GM12878 (cell line): ENCODE results near the gene GABRB1. TPM values are rescaled to one million over a fixed set of nuclear protein-coding genes. Genes with fewer than 3 reads are reported as not detected.
A peak's percentile ranks its signal among the peaks of the same experiment; 100 is the strongest.

ENCODE experiments used
- ATAC-seq: fragments of 200-7000 bp; cut with Tn5 transposase; 3 replicates; pipeline ENCODE4 v1.9.1; 2020; ENCODE audit warnings: mild to moderate bottlenecking, moderate library complexity
- BruUV-seq: library from RNA; stranded (reverse); fragments of 400-500 nt; replicated peaks from 2 replicates; lab custom pipeline; 2021; lab: Mats Ljungman, UMichigan
- CTCF ChIA-PET: fragments of 300-600 bp; sonication (Branson Sonifier 250); formaldehyde crosslinking; extraction: SDS; loops from one replicate; lab custom pipeline; 2021; ENCODE audit warnings: inconsistent platforms; lab: Yijun Ruan, JAX
- POLR2A ChIA-PET: fragments of 350-600 bp; formaldehyde crosslinking; extraction: SDS; loops from one replicate; lab custom pipeline; 2021; ENCODE audit warnings: inconsistent platforms; lab: Charles Lee
- RAD21 ChIA-PET: fragments of 300-600 bp; sonication (Branson Sonifier 250); formaldehyde crosslinking; loops from one replicate; lab custom pipeline; 2023; ENCODE audit warnings: antibody characterized with exemption; ENCODE audit not compliant: unreplicated experiment; lab: Charles Lee
- SMC1A ChIA-PET: fragments of 300-600 bp; sonication (Branson Sonifier 250); formaldehyde crosslinking; loops from one replicate; lab custom pipeline; 2023; ENCODE audit not compliant: unreplicated experiment, uncharacterized antibody; lab: Charles Lee
- DNase-seq: peaks from one replicate; pipeline ENCODE4 v3.0.0-alpha.2; 2011; ENCODE audit warnings: low read depth, low spot score
- FAIRE-seq: peaks from 3 replicates; lab custom pipeline; 2011; peaks lifted over from hg19 to GRCh38; lab: Jason Lieb, UNC
- H2AFZ ChIP-seq: 2 replicates; pipeline ENCODE4 v1.6.0; 2011; ENCODE audit warnings: low read depth, low read length, control low read depth; ENCODE audit not compliant: control insufficient read depth
- H3K27ac ChIP-seq: 2 replicates; pipeline ENCODE4 v1.5.1; 2011; ENCODE audit warnings: control low read depth; ENCODE audit not compliant: control insufficient read depth, insufficient read depth
- H3K27me3 ChIP-seq, 2 experiments: replicated peaks in 1 of 2; 2 replicates each; pipeline versions ENCODE4 v1.6.0 to v1.6.1; 2011; ENCODE audit warnings: low read length in 1 of 2; ENCODE audit not compliant: control insufficient read depth in 2 of 2, insufficient read depth in 2 of 2
- H3K36me3 ChIP-seq, 2 experiments: 2 replicates each; pipeline ENCODE4 v1.5.1; 2011; ENCODE audit warnings: low read length in 1 of 2; ENCODE audit not compliant: control insufficient read depth in 2 of 2, insufficient read depth in 2 of 2
- H3K4me1 ChIP-seq: 2 replicates; pipeline ENCODE4 v1.6.1; 2011; ENCODE audit warnings: mild to moderate bottlenecking, low read length, moderate library complexity, mixed read lengths; ENCODE audit not compliant: control insufficient read depth, insufficient read depth
- H3K4me2 ChIP-seq: 2 replicates; pipeline ENCODE4 v1.6.0; 2011; ENCODE audit warnings: control low read depth; ENCODE audit not compliant: control insufficient read depth, insufficient read depth
- H3K4me3 ChIP-seq: fragments of 200-600 bp; sonication (generic); 2 replicates; pipeline ENCODE4 v1.5.1; 2016
- H3K79me2 ChIP-seq: 2 replicates; pipeline ENCODE4 v1.6.0; 2011; ENCODE audit warnings: low read length; ENCODE audit not compliant: control insufficient read depth, insufficient read depth
- H3K9ac ChIP-seq: 2 replicates; pipeline ENCODE4 v1.8.0; 2011; ENCODE audit warnings: low read length, control low read depth, mixed read lengths; ENCODE audit not compliant: control insufficient read depth, insufficient read depth
- H3K9me3 ChIP-seq: replicated peaks from 3 replicates; pipeline ENCODE4 v1.5.1; 2011; ENCODE audit warnings: mild to moderate bottlenecking, low read length; ENCODE audit not compliant: control insufficient read depth, insufficient read depth
- H4K20me1 ChIP-seq: 2 replicates; pipeline ENCODE4 v1.6.0; 2011; ENCODE audit not compliant: control insufficient read depth, insufficient read depth
- HDAC2 ChIP-seq: fragments of 200-600 bp; sonication (generic); IDR thresholded peaks from 2 replicates; pipeline ENCODE4 v1.6.1; 2017
- MTA2 ChIP-seq: fragments of 450-650 bp; IDR thresholded peaks from 2 replicates; pipeline ENCODE4 v1.6.1; 2016; ENCODE audit warnings: low read depth, mild to moderate bottlenecking, moderate library complexity
- NFIC ChIP-seq: IDR thresholded peaks from 2 replicates; pipeline ENCODE4 v1.6.1; 2012; ENCODE audit warnings: low read depth, mild to moderate bottlenecking, inconsistent platforms, low read length, moderate library complexity
- ZNF384 ChIP-seq: IDR thresholded peaks from 2 replicates; pipeline ENCODE4 v1.6.1; 2012; ENCODE audit warnings: low read depth, mild to moderate bottlenecking, low read length, improper control_type of control experiment, borderline replicate concordance
- WGBS: methylation state at CpG from one replicate; pipeline ENCODE4 v1.1.6; 2016; ENCODE audit warnings: low lambda C conversion rate; ENCODE audit not compliant: insufficient replicate concordance, insufficient coverage; ENCODE audit errors: missing lambda C conversion rate; 5-methylcytosine and 5-hydroxymethylcytosine counted together
- in situ Hi-C: fragments of 300-500 bp; cut with MboI; formaldehyde crosslinking; loops from 9 replicates; pipeline ENCODE4 v1.14.3; 2018; ENCODE audit warnings: mixed read lengths
- intact Hi-C: fragments of 100-400 bp; cut with micrococcal nuclease; formaldehyde crosslinking; loops from one replicate; pipeline ENCODE4 v1.14.2; 2022; ENCODE audit not compliant: unreplicated experiment
- polyA plus RNA-seq, 11 experiments: library from polyadenylated mRNA; depleted of rRNA in 4 of 11; unstranded in 6 of 11; stranded (reverse) in 5 of 11; fragments of >200 nt; fragmentation: Nextera tagmentation in 4 of 11; fragmentation: Illumina TruSeq in 1 of 11; extraction: Ambion mirVana in 4 of 11; extraction: Trizol in 1 of 11; gene quantifications; 1 replicate in 1 of 11; 2 replicates in 10 of 11; pipeline versions ENCODE4 v1.2.1 to v1.2.3, GENCODE V29; 2011 to 2016; ENCODE audit warnings: inconsistent platforms in 2 of 11, missing spikeins in 2 of 11, low read depth in 1 of 11
- total RNA-seq, 4 experiments: library from RNA; depleted of rRNA in 3 of 4; stranded (reverse); fragments of >200 nt in 3 of 4; fragmentation: Illumina TruSeq in 1 of 4; extraction: Trizol in 1 of 4; gene quantifications; 2 replicates each; pipeline versions ENCODE4 v1.2.1 to v1.2.3, GENCODE V29; 2013 to 2021

The GABRB1 gene
- total and polyA plus RNA-seq, 10 of the 15 experiments (the other 5 are each of a cell fraction or from before 2014, with no cell fraction given): 0.13 to 0.92 TPM; not detected in 8

- WGBS: 2% methylated on average over 3 of the region's 3 CpGs
- H3K4me2 ChIP-seq: no peak overlapping the region
- no TSS peak for BruUV-seq
- DNase-seq (no peak), ATAC-seq (no peak), FAIRE-seq (no peak)
- H3K9me3 ChIP-seq: no peaks in the 10 kb centered on the region
- ChIA-PET SMC1A (interaction anchor here (2.6 kb wide), 1 partner anchor 10 kb away, joined by 8 read pairs; no protein-coding TSS in a partner anchor), POLR2A (no interaction called here), RAD21 (no interaction called here), CTCF (no interaction called here)
- no peak overlapping the region for H2AFZ ChIP-seq
- no peak overlapping the region for H3K4me3 ChIP-seq
- H3K79me2 ChIP-seq: no peaks in the 10 kb centered on the region
- H3K27ac ChIP-seq: no peak overlapping the region
- no peaks in the 10 kb centered on the region for H3K4me1 ChIP-seq
- no peak overlapping the region for H3K9ac ChIP-seq
- no peaks in the 10 kb centered on the region for H4K20me1 ChIP-seq
- intact Hi-C loops: no loop called here
- in situ Hi-C loops: no loop called here
- TF ChIP-seq ZNF384: no peak
- no peaks in the 10 kb centered on the region for H3K36me3 ChIP-seq
- no peaks in the 10 kb centered on the region for H3K27me3 ChIP-seq
Measured at GRCh38 chr4:47050761-47051725, 19.7 kb downstream of the GABRB1 start.

GRCh38 chr4:47053485-47053884 lies 22.1 kb downstream of the GABRB1 start:
- in situ Hi-C loops (no loop called here), intact Hi-C loops (no loop called here)
- POLR2A ChIA-PET: interaction anchor here (0.9 kb wide), 1 partner anchor 43 kb away, joined by 3 read pairs; no protein-coding TSS in a partner anchor
- ATAC-seq: peak; percentile 49
- Histone ChIP-seq H2AFZ (no peak overlapping the region), H3K36me3 (no peaks in the 10 kb centered on the region), H3K4me1 (no peaks in the 10 kb centered on the region), H3K4me3 (no peak overlapping the region), H3K27me3 (no peaks in the 10 kb centered on the region), H3K9me3 (no peaks in the 10 kb centered on the region), H3K9ac (no peak overlapping the region), H4K20me1 (no peaks in the 10 kb centered on the region), H3K4me2 (no peak overlapping the region), H3K79me2 (no peaks in the 10 kb centered on the region), H3K27ac (no peak overlapping the region)
- CTCF ChIA-PET: interaction anchor here (0.8 to 2.1 kb wide), 5 partner anchors 20 to 122 kb away, joined by 3 to 10 read pairs (median 3); no protein-coding TSS in a partner anchor
- SMC1A ChIA-PET: interaction anchor here (0.6 to 1.7 kb wide), 5 partner anchors 21 to 160 kb away, joined by 3 to 5 read pairs (median 4); no protein-coding TSS in a partner anchor
- no peak for FAIRE-seq
- WGBS: 0% methylated on average over 2 of the region's 2 CpGs
- BruUV-seq: no TSS peak
- no peak for DNase-seq
- RAD21 ChIA-PET: interaction anchor here (1.1 kb wide), 1 partner anchor 19 kb away, joined by 3 read pairs; no protein-coding TSS in a partner anchor
- no peak for TF ChIP-seq HDAC2
- no peak for TF ChIP-seq NFIC
- TF ChIP-seq MTA2: no peak
- TF ChIP-seq, all 136 proteins: peak for 0
